HG03060 (cell line): ENCODE measurements around the gene KRT73.

Source experiments
- ATAC-seq: cut with Tn5 transposase; IDR thresholded peaks from one replicate; pipeline ENCODE4 v1.9.1; 2021; ENCODE audit warnings: low read depth, moderate number of reproducible peaks; ENCODE audit not compliant: unreplicated experiment

The KRT73 gene

DNA sequence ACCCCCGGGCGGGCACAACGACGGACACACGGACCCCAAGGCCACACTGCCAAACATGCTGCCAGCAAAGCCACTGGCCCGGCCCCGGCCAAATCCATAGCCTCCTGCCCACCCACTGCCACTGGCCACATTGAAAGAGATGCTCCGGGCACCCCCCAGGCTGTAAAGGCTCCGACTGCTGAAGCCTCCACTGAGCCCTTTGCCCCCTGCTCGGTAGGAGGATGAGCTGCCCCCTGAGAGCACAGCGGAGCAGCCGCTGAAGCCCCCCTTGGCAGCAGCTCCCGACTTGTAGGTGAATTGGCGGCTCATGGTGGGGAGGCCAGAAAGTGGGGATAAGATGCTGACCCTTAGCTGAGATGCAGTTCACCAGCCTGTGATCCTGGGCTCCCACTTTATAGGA lies at the start of gene KRT73:
KRT73 (minus strand) TSS at position 344 of the 400 bp plus-strand sequence; CDS start at position 309, 35 bp downstream.
- no peak for ATAC-seq

- no peak for ATAC-seq
Measured at GRCh38 chr12:52667931-52668330, 49.6 kb upstream of the KRT73 start.

DNA sequence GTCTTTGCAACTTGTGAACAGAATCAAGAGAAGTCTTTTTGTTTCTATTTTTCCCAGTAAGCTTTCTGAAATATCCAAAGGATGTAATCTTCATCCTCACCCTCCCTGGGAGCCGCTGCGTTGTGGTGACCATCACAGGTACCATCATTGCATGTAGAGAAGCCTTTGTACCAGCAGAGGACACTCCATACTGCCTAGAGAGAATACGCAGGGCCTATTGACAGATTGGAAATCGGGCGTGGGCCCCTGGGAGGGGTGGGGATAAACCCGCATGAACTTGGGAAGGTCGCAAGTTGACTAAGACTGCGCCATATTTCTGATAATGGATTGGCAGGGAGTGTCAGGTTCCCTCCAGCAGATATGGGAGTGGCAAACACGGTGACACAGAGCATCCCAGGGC lies 49.1 kb upstream of the KRT73 start:
- ATAC-seq = no peak

GRCh38 chr12:52666471-52666870 lies 48.1 kb upstream of the KRT73 start:
- ATAC-seq = no peak

DNA sequence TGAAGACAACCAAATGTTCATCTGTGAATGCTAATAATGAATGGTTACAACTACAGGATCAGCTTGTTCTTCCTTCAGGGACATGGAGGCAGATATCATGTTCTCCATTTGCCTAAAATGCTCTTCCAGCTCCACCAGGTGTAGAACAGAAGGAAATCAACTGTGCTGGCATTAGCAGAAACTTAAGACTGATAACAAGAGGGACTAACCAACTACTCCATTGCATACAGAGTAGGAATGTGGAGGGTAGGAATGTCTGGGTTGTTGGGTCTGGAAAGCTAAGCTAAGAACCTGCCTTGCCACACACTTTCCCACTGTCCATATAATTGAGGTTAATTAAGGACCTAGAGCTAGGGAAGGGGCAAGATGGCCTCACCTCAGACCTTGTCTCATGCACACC lies 45.1 kb upstream of the KRT73 start:
- no peak for ATAC-seq

- ATAC-seq = no peak
Measured at GRCh38 chr12:52662918-52663229, 44.5 kb upstream of the KRT73 start.

DNA sequence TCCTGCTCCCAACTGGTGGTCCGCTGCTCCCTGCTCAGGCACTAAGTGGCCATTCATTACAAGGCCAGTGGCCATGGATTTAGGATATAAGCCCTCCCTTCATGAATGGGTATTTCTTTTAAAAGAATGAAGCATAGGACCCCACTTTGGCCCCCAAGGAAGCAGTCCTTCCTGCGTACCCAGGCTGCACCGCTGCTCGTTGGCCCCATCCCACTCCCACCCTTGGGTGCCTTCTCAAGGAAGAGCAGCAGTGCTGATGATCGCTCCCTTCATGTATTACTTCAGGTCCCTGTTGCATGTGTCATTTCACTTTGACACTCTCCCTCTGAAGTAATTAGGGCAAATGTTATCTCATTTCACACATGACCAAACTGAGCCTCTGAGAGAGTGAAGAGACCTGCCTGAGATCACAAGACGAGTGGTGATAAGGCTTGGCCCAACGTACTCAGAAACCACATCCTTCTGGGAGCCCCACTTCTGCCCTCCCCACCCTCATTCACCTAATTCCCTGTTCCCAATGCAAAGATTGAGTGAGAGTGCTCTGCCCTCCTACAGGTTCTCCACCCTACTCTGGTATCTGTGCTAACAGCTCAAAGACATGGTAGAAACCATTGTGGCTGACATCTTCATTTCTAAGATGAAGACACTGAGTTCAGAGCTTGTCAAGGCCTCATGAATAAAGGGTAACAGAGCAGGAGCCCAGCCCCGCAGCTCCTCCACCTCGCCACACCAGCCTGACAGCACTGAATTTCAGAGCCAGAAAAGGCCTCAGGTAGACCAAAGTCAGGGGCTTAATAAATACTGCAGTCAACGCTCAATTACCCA lies 43.9 kb upstream of the KRT73 start:
- no peak for ATAC-seq

DNA sequence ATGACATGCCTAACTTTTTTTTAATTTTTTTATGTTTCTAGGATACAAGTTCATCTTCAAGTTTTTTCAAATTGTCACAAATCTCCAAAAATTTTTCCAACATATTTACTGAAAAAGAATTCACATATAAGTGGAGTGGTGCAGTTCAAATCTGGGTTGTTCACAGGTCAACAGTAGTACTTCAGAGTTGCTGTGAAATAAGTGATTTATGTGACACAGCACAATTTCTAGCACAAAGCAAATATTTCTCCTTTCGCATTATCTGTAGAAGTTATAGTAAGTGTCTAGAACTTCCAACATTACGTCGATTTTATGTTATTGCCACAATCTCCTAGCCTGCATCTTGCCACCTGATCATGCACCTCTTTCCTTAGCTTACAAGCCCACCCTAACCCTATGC lies 43.3 kb upstream of the KRT73 start:
- no peak for ATAC-seq

GRCh38 chr12:52660934-52661499 lies 42.7 kb upstream of the KRT73 start:
- ATAC-seq = no peak

GRCh38 chr12:52659951-52660350 lies 41.6 kb upstream of the KRT73 start:
- ATAC-seq = no peak

DNA sequence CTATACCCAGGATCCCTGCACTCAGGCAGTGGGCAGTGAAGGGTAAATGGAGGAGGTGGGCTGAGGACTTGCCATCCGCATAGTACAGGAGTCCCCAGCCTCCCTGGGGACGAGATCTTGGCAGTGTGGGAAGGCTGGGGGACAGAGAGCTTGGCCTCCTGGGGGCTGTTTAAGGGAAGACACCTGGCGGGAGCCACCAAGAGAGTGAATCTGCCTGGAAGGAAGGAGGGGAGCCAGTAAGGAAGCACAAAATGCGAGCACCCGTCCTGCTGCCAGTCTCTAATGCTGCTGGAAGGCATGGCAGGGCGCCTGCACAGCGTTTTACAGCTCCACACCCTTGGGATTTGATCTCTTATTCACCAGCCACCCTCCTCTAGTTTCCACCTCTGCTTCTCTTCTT lies 41.0 kb upstream of the KRT73 start:
- ATAC-seq = no peak

DNA sequence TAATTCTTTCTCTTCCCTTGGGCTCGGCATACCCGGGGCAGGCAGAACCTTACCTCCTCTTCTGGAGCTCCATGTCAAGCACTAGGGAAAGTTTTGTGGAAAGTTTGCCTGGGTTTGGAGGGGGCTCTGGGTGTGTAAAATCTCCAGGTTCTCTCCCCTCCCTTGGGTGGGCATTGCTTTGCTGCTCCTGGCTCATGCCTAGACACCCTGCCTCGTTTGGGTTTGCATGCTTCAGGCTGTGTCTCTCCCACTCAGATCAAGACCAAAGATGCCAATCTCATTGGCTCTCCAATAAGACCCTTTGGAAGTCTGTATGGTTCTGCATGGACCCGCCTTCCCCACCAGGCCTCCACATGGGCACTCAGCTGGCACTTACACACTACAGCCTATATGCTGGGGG lies 39.8 kb upstream of the KRT73 start:
- ATAC-seq = no peak

DNA sequence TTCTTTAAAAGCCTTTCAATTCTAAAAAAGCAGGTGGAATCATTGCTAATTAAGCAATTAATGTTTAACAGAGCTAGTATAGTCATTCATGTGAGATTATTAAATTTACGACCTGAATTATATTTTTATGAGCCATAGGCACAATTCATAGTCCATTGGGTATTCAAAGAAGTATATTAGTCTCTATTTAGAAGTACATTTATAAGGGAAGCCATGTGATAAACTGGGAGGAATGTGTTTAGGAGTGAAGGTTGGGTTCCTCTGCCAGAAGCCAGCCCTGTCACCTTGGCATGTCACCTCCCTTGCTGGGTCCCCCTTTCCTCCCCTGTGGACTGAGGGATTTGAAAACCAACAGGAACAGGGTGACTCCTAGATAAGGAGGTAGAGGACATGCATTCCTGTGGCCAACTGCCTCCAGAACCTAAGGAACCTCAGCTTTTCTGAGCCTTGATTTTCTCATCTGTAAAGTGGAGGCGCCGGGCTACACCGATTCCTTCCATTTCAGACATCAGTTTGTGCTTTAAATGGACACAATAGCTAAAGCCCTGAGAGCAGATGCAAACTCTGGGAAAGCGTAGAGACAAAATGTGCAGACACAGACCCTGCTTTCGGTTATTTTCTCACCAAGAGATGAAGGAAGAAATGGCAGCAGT lies 39.0 kb upstream of the KRT73 start:
- ATAC-seq = no peak

GRCh38 chr12:52656616-52657015 lies 38.3 kb upstream of the KRT73 start:
- ATAC-seq = no peak

DNA sequence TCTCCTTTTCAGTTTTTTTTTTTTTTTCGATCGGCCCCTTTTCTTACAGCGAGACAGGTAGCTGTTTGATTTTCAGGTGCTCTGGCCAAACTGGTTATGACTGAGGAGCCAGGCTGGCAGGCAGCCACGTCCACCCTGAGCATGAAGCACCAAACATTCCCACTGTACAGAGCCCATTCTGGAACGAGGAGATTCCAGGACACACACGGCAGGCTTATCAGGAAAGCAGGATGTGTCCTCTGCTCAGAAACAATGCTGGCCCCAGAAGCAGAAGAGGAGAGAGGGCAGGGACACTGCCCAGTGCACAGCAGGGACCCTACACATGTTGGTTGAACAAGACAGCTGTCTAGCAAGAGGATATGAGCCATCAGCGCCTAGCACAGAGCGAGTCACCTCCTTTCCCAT lies 37.4 kb upstream of the KRT73 start:
- ATAC-seq = no peak

GRCh38 chr12:52655251-52655650 lies 36.9 kb upstream of the KRT73 start:
- no peak for ATAC-seq

- no peak for ATAC-seq
Measured at GRCh38 chr12:52651726-52652261, 33.4 kb upstream of the KRT73 start, which contains the start of gene KRT2. TSS of gene KRT2 (minus strand) at chr12:52652211. CDS start at chr12:52652142, 69 bp downstream.

DNA sequence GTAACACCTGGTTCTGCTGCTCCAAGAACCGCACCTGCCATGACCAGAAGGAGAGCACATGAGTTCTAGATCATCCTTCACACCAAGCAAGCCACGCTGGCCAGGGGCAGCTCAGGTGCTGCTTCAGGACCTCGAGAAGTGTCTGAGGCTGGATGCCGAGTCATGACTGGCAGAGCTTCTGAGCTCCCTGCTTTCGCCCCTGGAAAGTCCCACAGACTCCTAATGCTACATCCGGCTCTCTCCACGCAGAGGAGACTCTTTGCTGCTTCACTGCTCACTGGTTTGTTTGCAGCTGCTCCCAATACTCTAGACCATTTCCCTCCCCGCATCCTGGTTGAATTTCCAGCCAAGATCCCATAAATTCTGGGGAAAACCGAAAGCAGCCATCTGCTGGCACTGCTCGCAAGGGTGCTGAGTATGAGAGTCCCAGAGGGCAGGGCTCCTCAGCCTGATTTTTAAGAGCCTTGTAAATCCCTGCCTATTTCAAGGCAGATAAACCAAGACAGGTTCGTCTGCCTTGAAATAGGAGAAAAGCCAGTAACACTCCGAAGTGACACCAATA lies 32.2 kb upstream of the KRT73 start:
- no peak for ATAC-seq

GRCh38 chr12:52649066-52649465 lies 30.7 kb upstream of the KRT73 start:
- no peak for ATAC-seq

GRCh38 chr12:52648012-52648550 lies 29.7 kb upstream of the KRT73 start:
- ATAC-seq = no peak

DNA sequence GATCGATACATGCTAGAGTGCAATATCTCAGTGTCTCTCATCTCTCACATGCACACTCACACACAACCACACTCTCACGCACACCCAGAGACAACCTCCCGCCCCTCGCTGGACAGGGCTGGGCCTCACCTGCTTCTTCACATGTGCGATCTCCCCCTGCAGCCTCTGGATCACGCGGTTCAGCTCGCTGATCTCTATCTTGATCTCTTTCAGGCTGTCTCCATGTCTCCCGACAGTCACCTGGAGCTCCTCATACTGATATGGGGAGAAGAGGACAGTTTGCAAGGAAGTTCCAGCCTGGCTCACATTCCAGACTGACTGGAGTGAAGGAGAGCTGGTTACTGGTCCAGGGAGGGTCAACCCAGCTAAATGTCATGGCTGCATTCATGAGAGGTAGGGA lies 29.2 kb upstream of the KRT73 start:
- no peak for ATAC-seq
